ENCODE measurements around the gene CNTN4.
"Not testable (repeated sequence)": the region's sequence is repeated elsewhere in the genome, so short reads cannot be mapped to it uniquely, and the experiment has no call there.

CNTN4 gene

GRCh38 chr3:2810723-2811122 lies 712.1 kb downstream of the CNTN4 start:
- DNase-seq (ENCODE audit: low read depth, low spot score), result peak; percentile 1
- no peak overlapping the region for H3K4me3 ChIP-seq (ENCODE audit: low read length)

- DNase-seq (ENCODE audit: low read depth, low spot score), result no peak
Measured at GRCh38 chr3:2819571-2819970, 720.9 kb downstream of the CNTN4 start.

GRCh38 chr3:2820982-2821381 lies 722.3 kb downstream of the CNTN4 start:
- not testable (repeated sequence) for H3K4me3 ChIP-seq (ENCODE audit: low read length); DNase-seq (ENCODE audit: low read depth, low spot score)

More at GRCh38 chr3:2819571-2819970, 720.9 kb downstream of the CNTN4 start:
- H3K4me3 ChIP-seq (ENCODE audit: low read length), result no peak overlapping the region

- DNase-seq (ENCODE audit: low read depth, low spot score), result no peak
- H3K4me3 ChIP-seq (ENCODE audit: low read length), result no peak overlapping the region
Measured at GRCh38 chr3:2822611-2823010, 723.9 kb downstream of the CNTN4 start.

- no peak for DNase-seq (ENCODE audit: low read depth, low spot score)
Measured at GRCh38 chr3:2823031-2823430, 724.4 kb downstream of the CNTN4 start.

GRCh38 chr3:2823437-2824211 lies 725.0 kb downstream of the CNTN4 start:
- no peak for DNase-seq (ENCODE audit: low read depth, low spot score)
- H3K4me3 ChIP-seq (ENCODE audit: low read length), result no peak overlapping the region

More at GRCh38 chr3:2823031-2823430, 724.4 kb downstream of the CNTN4 start:
- H3K4me3 ChIP-seq (ENCODE audit: low read length), result no peak overlapping the region

GRCh38 chr3:2826036-2826435 lies 727.4 kb downstream of the CNTN4 start:
- H3K4me3 ChIP-seq (ENCODE audit: low read length), result no peak overlapping the region
- no peak for DNase-seq (ENCODE audit: low read depth, low spot score)

GRCh38 chr3:2826453-2826852 lies 727.8 kb downstream of the CNTN4 start:
- H3K4me3 ChIP-seq (ENCODE audit: low read length), result no peak overlapping the region
- DNase-seq (ENCODE audit: low read depth, low spot score), result no peak

GRCh38 chr3:2837239-2837638 lies 738.6 kb downstream of the CNTN4 start:
- no peak overlapping the region for H3K4me3 ChIP-seq (ENCODE audit: low read length)
- DNase-seq (ENCODE audit: low read depth, low spot score), result no peak

GRCh38 chr3:2837910-2838309 lies 739.2 kb downstream of the CNTN4 start:
- H3K4me3 ChIP-seq (ENCODE audit: low read length), result no peak overlapping the region
- no peak for DNase-seq (ENCODE audit: low read depth, low spot score)

- H3K4me3 ChIP-seq (ENCODE audit: low read length), result no peak overlapping the region
- DNase-seq (ENCODE audit: low read depth, low spot score), result no peak
Measured at GRCh38 chr3:2838546-2839157, 740.0 kb downstream of the CNTN4 start.

GRCh38 chr3:2839876-2840275 lies 741.2 kb downstream of the CNTN4 start:
- DNase-seq (ENCODE audit: low read depth, low spot score), result no peak

GRCh38 chr3:2847062-2847841 lies 748.6 kb downstream of the CNTN4 start:
- no peak for DNase-seq (ENCODE audit: low read depth, low spot score)
- H3K4me3 ChIP-seq (ENCODE audit: low read length), result no peak overlapping the region

More at GRCh38 chr3:2839876-2840275, 741.2 kb downstream of the CNTN4 start:
- no peak overlapping the region for H3K4me3 ChIP-seq (ENCODE audit: low read length)

GRCh38 chr3:2849092-2849491 lies 750.4 kb downstream of the CNTN4 start:
- H3K4me3 ChIP-seq (ENCODE audit: low read length), result no peak overlapping the region
- no peak for DNase-seq (ENCODE audit: low read depth, low spot score)

- H3K4me3 ChIP-seq (ENCODE audit: low read length), result no peak overlapping the region
- DNase-seq (ENCODE audit: low read depth, low spot score), result no peak
Measured at GRCh38 chr3:2850701-2851100, 752.0 kb downstream of the CNTN4 start.

GRCh38 chr3:2851361-2851760 lies 752.7 kb downstream of the CNTN4 start:
- no peak overlapping the region for H3K4me3 ChIP-seq (ENCODE audit: low read length)
- DNase-seq (ENCODE audit: low read depth, low spot score), result no peak

GRCh38 chr3:2851835-2852234 lies 753.2 kb downstream of the CNTN4 start:
- no peak overlapping the region for H3K4me3 ChIP-seq (ENCODE audit: low read length)

GRCh38 chr3:2853651-2854050 lies 755.0 kb downstream of the CNTN4 start:
- DNase-seq (ENCODE audit: low read depth, low spot score), result no peak
- H3K4me3 ChIP-seq (ENCODE audit: low read length), result no peak overlapping the region

More at GRCh38 chr3:2851835-2852234, 753.2 kb downstream of the CNTN4 start:
- no peak for DNase-seq (ENCODE audit: low read depth, low spot score)

GRCh38 chr3:2856138-2857133 lies 757.8 kb downstream of the CNTN4 start:
- DNase-seq (ENCODE audit: low read depth, low spot score), result peak; percentile 11
- H3K4me3 ChIP-seq (ENCODE audit: low read length), result no peak overlapping the region

All from Jurkat, Clone E6-1 (cell line).